K562 (cell line): ENCODE measurements around the gene DCAF10. TPM values are rescaled to one million over a fixed set of nuclear protein-coding genes. Genes with fewer than 3 reads are reported as not detected.
A peak's percentile ranks its signal among the peaks of the same experiment; 100 is the strongest.

Source experiments
- C11orf30 ChIP-seq: fragments of 450-650 bp; IDR thresholded peaks from 2 replicates; pipeline ENCODE4 v1.6.1; 2016; ENCODE audit warnings: low read depth, mild to moderate bottlenecking
- COPS2 ChIP-seq: fragments of 450-650 bp; conservative IDR thresholded peaks from 2 replicates; pipeline ENCODE4 v1.6.1; 2016; ENCODE audit warnings: mild to moderate bottlenecking, moderate library complexity
- DMBX1 ChIP-seq: fragments of 250-450 bp; sonication (Bioruptor Pico); IDR thresholded peaks from 2 replicates; pipeline ENCODE4 v1.8.0; 2022; ENCODE audit warnings: inconsistent platforms, mild to moderate bottlenecking, moderate library complexity, borderline replicate concordance
- EP400 ChIP-seq: fragments of 450-650 bp; IDR thresholded peaks from 2 replicates; pipeline ENCODE4 v1.6.1; 2017; ENCODE audit warnings: antibody characterized with exemption, mild to moderate bottlenecking, moderate library complexity
- FOXJ3 ChIP-seq: sonication (generic); formaldehyde crosslinking; IDR thresholded peaks from 2 replicates; pipeline ENCODE4 v1.4.0; 2020; ENCODE audit warnings: mild to moderate bottlenecking, missing genetic modification reagents
- HLTF ChIP-seq: fragments of 450-650 bp; IDR thresholded peaks from 2 replicates; pipeline ENCODE4 v1.6.1; 2016
- MEF2A ChIP-seq: IDR thresholded peaks from 2 replicates; pipeline ENCODE4 v1.6.1; 2011; ENCODE audit warnings: low read depth, mild to moderate bottlenecking, low read length, moderate library complexity; ENCODE audit not compliant: control insufficient read depth
- MEIS2 ChIP-seq: fragments of 450-650 bp; IDR thresholded peaks from 2 replicates; pipeline ENCODE4 v1.6.1; 2014; ENCODE audit warnings: mild to moderate bottlenecking; ENCODE audit not compliant: partially characterized antibody
- NONO ChIP-seq, 2 experiments: fragments of 200-400 bp in 1 of 2; fragments of 450-650 bp in 1 of 2; formaldehyde crosslinking in 1 of 2; IDR thresholded peaks; 2 replicates each; pipeline ENCODE4 v1.6.1; 2017; ENCODE audit warnings: low read depth in 2 of 2, mild to moderate bottlenecking in 2 of 2, moderate library complexity in 2 of 2, low read length in 1 of 2
- NR2C2 ChIP-seq, 2 experiments: fragments of 200-800 bp in 1 of 2; sonication (Bioruptor generic) in 1 of 2; sonication (generic) in 1 of 2; formaldehyde crosslinking in 1 of 2; IDR thresholded peaks; 2 replicates each; pipeline versions ENCODE4 v1.6.1 to v1.8.0; 2016 to 2022; ENCODE audit warnings: mild to moderate bottlenecking in 1 of 2, missing compliant biosample characterization in 1 of 2, missing genetic modification characterization in 1 of 2, missing genetic modification reagents in 1 of 2
- SMAD3 ChIP-seq: fragments of 450-650 bp; formaldehyde crosslinking; conservative IDR thresholded peaks from 2 replicates; pipeline ENCODE4 v1.4.0; 2020; ENCODE audit warnings: mild to moderate bottlenecking
- THAP12 ChIP-seq: fragments of 250-450 bp; sonication (Bioruptor Pico); IDR thresholded peaks from 2 replicates; pipeline ENCODE4 v1.9.0; 2021; ENCODE audit warnings: mild to moderate bottlenecking, inconsistent platforms
- TOE1 ChIP-seq, 2 experiments: fragments of 450-650 bp in 1 of 2; sonication (generic) in 1 of 2; formaldehyde crosslinking in 1 of 2; IDR thresholded peaks; 2 replicates each; pipeline versions ENCODE4 v1.7.1 to v1.8.0; 2016 to 2022; ENCODE audit warnings: borderline replicate concordance in 2 of 2, mild to moderate bottlenecking in 2 of 2, antibody characterized with exemption in 1 of 2, inconsistent platforms in 1 of 2, low read depth in 1 of 2, missing genetic modification reagents in 1 of 2, moderate library complexity in 1 of 2
- TRIM25 ChIP-seq: fragments of 450-650 bp; IDR thresholded peaks from 2 replicates; pipeline ENCODE4 v1.7.0; 2016; ENCODE audit warnings: borderline replicate concordance
- ZNF23 ChIP-seq: fragments of 250-450 bp; sonication (Bioruptor Pico); IDR thresholded peaks from 2 replicates; pipeline ENCODE4 v1.4.0; 2020; ENCODE audit warnings: mild to moderate bottlenecking
- ZNF24 ChIP-seq: fragments of 450-650 bp; IDR thresholded peaks from 2 replicates; pipeline ENCODE4 v1.6.1; 2016
- ZNF586 ChIP-seq: fragments of 450-650 bp; formaldehyde crosslinking; conservative IDR thresholded peaks from 2 replicates; pipeline ENCODE4 v1.4.0; 2020; ENCODE audit warnings: mild to moderate bottlenecking, moderate library complexity
- ZNF699 ChIP-seq: fragments of 250-450 bp; sonication (Bioruptor Pico); IDR thresholded peaks from 2 replicates; pipeline ENCODE4 v1.8.0; 2021; ENCODE audit warnings: mild to moderate bottlenecking, moderate library complexity; ENCODE audit not compliant: insufficient replicate concordance
- ZSCAN32 ChIP-seq: fragments of 450-650 bp; formaldehyde crosslinking; IDR thresholded peaks from 2 replicates; pipeline ENCODE4 v1.4.0; 2020; ENCODE audit warnings: mild to moderate bottlenecking, moderate library complexity
- polyA plus RNA-seq, 8 experiments: library from polyadenylated mRNA; depleted of rRNA in 4 of 8; stranded (reverse) in 5 of 8; unstranded in 3 of 8; fragments of >200 nt; fragmentation: Nextera tagmentation in 2 of 8; fragmentation: Illumina TruSeq in 1 of 8; extraction: Ambion mirVana in 2 of 8; extraction: Trizol in 1 of 8; gene quantifications; 2 replicates each; pipeline versions ENCODE4 v1.2.1 to v1.2.3, GENCODE V29; 2011 to 2014; ENCODE audit warnings: inconsistent platforms in 1 of 8, missing spikeins in 1 of 8
- total RNA-seq, 7 experiments: library from RNA; depleted of rRNA in 6 of 7; stranded (reverse); fragments of >200 nt in 6 of 7; fragmentation: Illumina TruSeq in 2 of 7; extraction: Trizol in 2 of 7; gene quantifications; 2 replicates each; pipeline versions ENCODE4 v1.2.1 to v1.2.3, GENCODE V29; 2011 to 2021; ENCODE audit warnings: low replicate concordance in 1 of 7
- TF ChIP-seq, protein P1 (sequence below): fragments of 450-650 bp; IDR thresholded peaks from 2 replicates; pipeline ENCODE4 v1.7.1; 2018; ENCODE audit warnings: mild to moderate bottlenecking, low read depth; ENCODE audit not compliant: partially characterized antibody

The DCAF10 gene
- total and polyA plus RNA-seq, 9 of the 15 experiments (the other 6 are each of a cell fraction or from before 2014, with no cell fraction given) = 6.8 to 40.1 (median 16.9) TPM

DNA sequence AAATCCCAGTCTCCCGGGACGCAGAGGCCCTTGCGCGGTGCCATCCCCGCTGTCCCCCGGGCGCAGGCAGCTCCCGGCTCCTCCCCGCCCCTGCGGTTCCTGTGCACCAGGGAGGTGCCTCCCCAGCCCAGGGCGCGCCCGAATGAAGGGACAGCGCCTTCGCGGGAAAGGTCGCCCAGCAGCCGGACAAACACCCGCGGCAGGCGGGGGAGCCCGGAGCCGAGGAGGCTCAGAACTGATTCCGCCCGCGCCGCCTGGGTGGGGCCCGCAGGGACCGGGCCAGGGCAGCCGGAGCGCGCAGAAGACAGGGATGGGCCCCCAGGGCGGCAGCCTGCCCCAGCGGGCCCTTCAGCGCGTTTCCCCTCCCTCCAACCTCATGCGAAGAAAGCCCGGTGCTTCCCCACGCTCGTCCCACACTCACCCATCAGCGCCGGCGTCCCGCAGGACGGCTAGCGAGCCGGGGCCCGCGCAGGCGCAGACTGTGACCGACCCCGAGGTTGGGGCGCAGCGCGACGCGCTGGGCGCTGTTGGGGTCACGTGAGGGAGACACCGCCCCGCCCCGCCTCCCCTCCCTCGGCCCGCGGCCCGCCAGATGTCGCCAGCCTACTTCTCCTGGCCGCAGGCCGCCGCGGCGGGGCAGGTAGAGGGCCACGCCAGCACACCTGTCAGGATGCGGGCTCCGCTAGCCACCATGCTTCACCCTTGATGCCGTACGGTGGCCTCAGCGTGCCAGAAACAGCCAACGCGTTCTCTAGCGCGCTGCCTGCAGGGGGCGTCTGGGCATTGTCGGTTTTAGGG lies 103.2 kb downstream of the DCAF10 start, which contains the start of gene SLC25A51 (continued):
- TF ChIP-seq NR2C2 (CRISPR knock-in tag; IDR thresholded peaks at IDR 0.05) (peak; percentile 88), NR2C2 (tag; IDR thresholded peaks at IDR 0.05) (peak; percentile 97), TOE1 (IDR thresholded peaks at IDR 0.05; ENCODE audit: borderline replicate concordance) (peak; percentile 95), TOE1 (CRISPR knock-in tag; IDR thresholded peaks at IDR 0.05; ENCODE audit: borderline replicate concordance, low read depth) (no peak), DMBX1 (CRISPR knock-in tag) (peak; percentile 78; the same call in 1 of the 2 replicates), FOXJ3 (CRISPR knock-in tag) (no peak), ZNF24 (peak; percentile 76), ZNF699 (CRISPR knock-in tag) (no peak), MEIS2 (peak; percentile 76), EP400 (peak; percentile 96), HLTF (0 out of 2 replicates have a peak, but pooled peaks have one; percentile 8), NONO (IDR thresholded peaks at IDR 0.05; ENCODE audit: low read depth in 2 of 2, low read length in 1 of 2) (peak; percentile 45 to 94; a peak in 3 of 4 replicates), THAP12 (CRISPR knock-in tag) (no peak; the same call in none of the 2 replicates), ZSCAN32 (CRISPR knock-in tag) (peak; percentile 39; the same call in 1 of the 2 replicates), MEF2A (no peak), ZNF586 (CRISPR knock-in tag) (no peak), ZNF23 (CRISPR knock-in tag) (0 out of 2 replicates have a peak, but pooled peaks have one; percentile 56), TRIM25 (no peak), C11orf30 (peak; percentile 94), COPS2 (no peak), SMAD3 (CRISPR knock-in tag) (peak; percentile 64)
- TF ChIP-seq, protein P1, sequence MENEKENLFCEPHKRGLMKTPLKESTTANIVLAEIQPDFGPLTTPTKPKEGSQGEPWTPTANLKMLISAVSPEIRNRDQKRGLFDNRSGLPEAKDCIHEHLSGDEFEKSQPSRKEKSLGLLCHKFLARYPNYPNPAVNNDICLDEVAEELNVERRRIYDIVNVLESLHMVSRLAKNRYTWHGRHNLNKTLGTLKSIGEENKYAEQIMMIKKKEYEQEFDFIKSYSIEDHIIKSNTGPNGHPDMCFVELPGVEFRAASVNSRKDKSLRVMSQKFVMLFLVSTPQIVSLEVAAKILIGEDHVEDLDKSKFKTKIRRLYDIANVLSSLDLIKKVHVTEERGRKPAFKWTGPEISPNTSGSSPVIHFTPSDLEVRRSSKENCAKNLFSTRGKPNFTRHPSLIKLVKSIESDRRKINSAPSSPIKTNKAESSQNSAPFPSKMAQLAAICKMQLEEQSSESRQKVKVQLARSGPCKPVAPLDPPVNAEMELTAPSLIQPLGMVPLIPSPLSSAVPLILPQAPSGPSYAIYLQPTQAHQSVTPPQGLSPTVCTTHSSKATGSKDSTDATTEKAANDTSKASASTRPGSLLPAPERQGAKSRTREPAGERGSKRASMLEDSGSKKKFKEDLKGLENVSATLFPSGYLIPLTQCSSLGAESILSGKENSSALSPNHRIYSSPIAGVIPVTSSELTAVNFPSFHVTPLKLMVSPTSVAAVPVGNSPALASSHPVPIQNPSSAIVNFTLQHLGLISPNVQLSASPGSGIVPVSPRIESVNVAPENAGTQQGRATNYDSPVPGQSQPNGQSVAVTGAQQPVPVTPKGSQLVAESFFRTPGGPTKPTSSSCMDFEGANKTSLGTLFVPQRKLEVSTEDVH = peak; percentile 68
